HEK293 (cell line): ENCODE results near the gene NUDCD3.
A peak's percentile ranks its signal among the peaks of the same experiment; 100 is the strongest.

ENCODE experiments used
- FEZF1 ChIP-seq: fragments of 450-650 bp; formaldehyde crosslinking; IDR thresholded peaks from 2 replicates; pipeline ENCODE4 v1.5.1; 2016; ENCODE audit warnings: missing biosample characterization, missing genetic modification characterization
- IKZF3 ChIP-seq: fragments of 450-650 bp; IDR thresholded peaks from 2 replicates; pipeline ENCODE4 v1.5.0; 2018; ENCODE audit warnings: missing biosample characterization, mild to moderate bottlenecking, missing genetic modification characterization, moderate library complexity
- KLF10 ChIP-seq: fragments of 450-650 bp; IDR thresholded peaks from 2 replicates; pipeline ENCODE4 v1.5.1; 2018; ENCODE audit warnings: missing biosample characterization, mild to moderate bottlenecking, missing genetic modification characterization
- PRDM2 ChIP-seq: fragments of 450-650 bp; formaldehyde crosslinking; IDR thresholded peaks from 2 replicates; pipeline ENCODE4 v1.5.1; 2016; ENCODE audit warnings: missing biosample characterization, missing genetic modification characterization, borderline replicate concordance
- RBAK ChIP-seq: fragments of 450-650 bp; formaldehyde crosslinking; IDR thresholded peaks from 2 replicates; pipeline ENCODE4 v1.5.1; 2016; ENCODE audit warnings: missing biosample characterization, missing genetic modification characterization
- REST ChIP-seq: fragments of 450-650 bp; formaldehyde crosslinking; IDR thresholded peaks from 2 replicates; pipeline ENCODE4 v1.5.1; 2016; ENCODE audit warnings: missing biosample characterization, missing genetic modification characterization
- ZFP37 ChIP-seq: fragments of 450-650 bp; formaldehyde crosslinking; IDR thresholded peaks from 2 replicates; pipeline ENCODE4 v1.5.1; 2016; ENCODE audit warnings: missing biosample characterization, missing genetic modification characterization
- ZFP41 ChIP-seq: fragments of 450-650 bp; formaldehyde crosslinking; IDR thresholded peaks from 2 replicates; pipeline ENCODE4 v1.5.1; 2016; ENCODE audit warnings: missing biosample characterization, missing genetic modification characterization, borderline replicate concordance
- ZIC2 ChIP-seq: fragments of 450-650 bp; formaldehyde crosslinking; IDR thresholded peaks from 2 replicates; pipeline ENCODE4 v1.5.1; 2016; ENCODE audit warnings: missing biosample characterization, missing genetic modification characterization
- ZNF292 ChIP-seq: fragments of 450-650 bp; formaldehyde crosslinking; IDR thresholded peaks from 2 replicates; pipeline ENCODE4 v1.5.1; 2016; ENCODE audit warnings: low read depth, missing biosample characterization, missing genetic modification characterization, borderline replicate concordance
- ZNF341 ChIP-seq: fragments of 450-650 bp; formaldehyde crosslinking; IDR thresholded peaks from 2 replicates; pipeline ENCODE4; 2016; ENCODE audit warnings: low read depth, missing biosample characterization, missing genetic modification characterization
- ZNF394 ChIP-seq: fragments of 450-650 bp; formaldehyde crosslinking; IDR thresholded peaks from 2 replicates; pipeline ENCODE4 v1.5.1; 2016; ENCODE audit warnings: missing biosample characterization, missing genetic modification characterization, mild to moderate bottlenecking, moderate library complexity, borderline replicate concordance
- ZNF404 ChIP-seq: fragments of 450-650 bp; formaldehyde crosslinking; IDR thresholded peaks from 2 replicates; pipeline ENCODE4 v1.5.1; 2017; ENCODE audit warnings: missing biosample characterization, missing genetic modification characterization
- ZNF548 ChIP-seq: fragments of 450-650 bp; formaldehyde crosslinking; IDR thresholded peaks from 2 replicates; pipeline ENCODE4 v1.5.1; 2016; ENCODE audit warnings: missing biosample characterization, missing genetic modification characterization
- ZNF549 ChIP-seq: fragments of 450-650 bp; IDR thresholded peaks from 2 replicates; pipeline ENCODE4 v1.5.1; 2018; ENCODE audit warnings: missing biosample characterization, missing genetic modification characterization, mild to moderate bottlenecking, inconsistent platforms, moderate library complexity
- ZNF560 ChIP-seq: fragments of 450-650 bp; formaldehyde crosslinking; IDR thresholded peaks from 2 replicates; pipeline ENCODE4 v1.5.1; 2017; ENCODE audit warnings: missing biosample characterization, missing genetic modification characterization, borderline replicate concordance
- ZNF600 ChIP-seq: fragments of 450-650 bp; formaldehyde crosslinking; IDR thresholded peaks from 2 replicates; pipeline ENCODE4 v1.5.1; 2016; ENCODE audit warnings: missing biosample characterization, missing genetic modification characterization
- ZNF654 ChIP-seq: fragments of 450-650 bp; formaldehyde crosslinking; IDR thresholded peaks from 2 replicates; pipeline ENCODE4 v1.5.1; 2016; ENCODE audit warnings: low read depth, missing biosample characterization, missing genetic modification characterization
- ZNF777 ChIP-seq: fragments of 450-650 bp; formaldehyde crosslinking; IDR thresholded peaks from 2 replicates; pipeline ENCODE4 v1.5.1; 2017; ENCODE audit warnings: missing biosample characterization, missing genetic modification characterization, borderline replicate concordance
- ZNF830 ChIP-seq: fragments of 450-650 bp; IDR thresholded peaks from 2 replicates; pipeline ENCODE4 v1.5.0; 2018; ENCODE audit warnings: missing biosample characterization, missing genetic modification characterization, low read depth, mild to moderate bottlenecking, moderate library complexity
- ZSCAN18 ChIP-seq: fragments of 450-650 bp; formaldehyde crosslinking; IDR thresholded peaks from 2 replicates; pipeline ENCODE4 v1.5.1; 2016; ENCODE audit warnings: missing biosample characterization, missing genetic modification characterization
- ZSCAN4 ChIP-seq: fragments of 450-650 bp; formaldehyde crosslinking; IDR thresholded peaks from 2 replicates; pipeline ENCODE4 v1.5.1; 2017; ENCODE audit warnings: missing biosample characterization, missing genetic modification characterization

The NUDCD3 gene

GRCh38 chr7:44490351-44491200, at the start of gene NUDCD3 (continued):
- no peak; the same call in none of the 2 replicates for TF ChIP-seq REST (tag by site-specific recombination)
- TF ChIP-seq ZSCAN4 (tag by site-specific recombination), result peak; percentile 52
- peak; percentile 61; the same call in 1 of the 2 replicates for TF ChIP-seq ZFP37
- TF ChIP-seq ZNF549 (tag by site-specific recombination), result no peak
- peak; percentile 86 for TF ChIP-seq ZNF600 (tag by site-specific recombination)
- TF ChIP-seq ZNF830, result no peak
- no peak for TF ChIP-seq ZNF292 (tag by site-specific recombination)
- TF ChIP-seq ZNF548 (tag by site-specific recombination), result no peak
- no peak for TF ChIP-seq ZFP41 (tag by site-specific recombination)
- TF ChIP-seq ZNF404, result no peak
- peak; percentile 75; the same call in 1 of the 2 replicates for TF ChIP-seq ZSCAN18
- no peak for TF ChIP-seq IKZF3 (tag by site-specific recombination)
- peak; percentile 68; the same call in 1 of the 2 replicates for TF ChIP-seq ZNF394 (tag by site-specific recombination)
- peak; percentile 8; the same call in 1 of the 2 replicates for TF ChIP-seq ZIC2 (tag by site-specific recombination)
- no peak for TF ChIP-seq ZNF560 (tag by site-specific recombination)
- no peak for TF ChIP-seq ZNF654 (tag by site-specific recombination)
- TF ChIP-seq ZNF777 (tag by site-specific recombination), result peak; percentile 78; the same call in 1 of the 2 replicates
- peak; percentile 81 for TF ChIP-seq KLF10 (tag by site-specific recombination)
- peak; percentile 45; the same call in 1 of the 2 replicates for TF ChIP-seq ZNF341 (tag by site-specific recombination)
- 0 out of 2 replicates have a peak, but pooled peaks have one; percentile 16 for TF ChIP-seq FEZF1 (tag by site-specific recombination)
- no peak for TF ChIP-seq PRDM2 (tag by site-specific recombination)
- 0 out of 2 replicates have a peak, but pooled peaks have one; percentile 20 for TF ChIP-seq RBAK (tag by site-specific recombination)
